A673 (cell line): ENCODE data around the gene NDUFA1. TPM values are rescaled to one million over a fixed set of nuclear protein-coding genes. Genes with fewer than 3 reads are reported as not detected.
A peak's percentile ranks its signal among the peaks of the same experiment; 100 is the strongest.
"Not testable (repeated sequence)": the region's sequence is repeated elsewhere in the genome, so short reads cannot be mapped to it uniquely, and the experiment has no call there.

ENCODE experiments used
- BruUV-seq: library from RNA; stranded (reverse); fragments of 400-500 nt; replicated peaks from 2 replicates; lab custom pipeline; 2021; lab: Mats Ljungman, UMichigan
- CTCF ChIA-PET: fragments of 300-600 bp; sonication (Branson Sonifier 250); formaldehyde crosslinking; loops from one replicate; lab custom pipeline; 2022; ENCODE audit warnings: antibody characterized with exemption; lab: Charles Lee
- POLR2A ChIA-PET: fragments of 300-600 bp; sonication (Branson Sonifier 250); formaldehyde crosslinking; loops from one replicate; lab custom pipeline; 2022; ENCODE audit warnings: antibody characterized with exemption; ENCODE audit not compliant: low non-redundant PET; lab: Charles Lee
- DNase-seq: peaks from one replicate; pipeline ENCODE4 v3.0.0-alpha.2; 2015; ENCODE audit warnings: low spot score
- H3K27ac ChIP-seq: fragments of 200-600 bp; sonication (generic); 2 replicates; pipeline ENCODE4 v1.5.1; 2016; ENCODE audit warnings: mixed run types, low read depth, mild to moderate bottlenecking, mixed read lengths, antibody characterized with exemption, low read length; ENCODE audit not compliant: poor library complexity, severe bottlenecking
- H3K27me3 ChIP-seq: fragments of 200-600 bp; sonication (generic); replicated peaks from 2 replicates; pipeline ENCODE4 v1.6.1; 2017; ENCODE audit warnings: mixed run types, low read depth, mild to moderate bottlenecking, mixed read lengths, antibody characterized with exemption, low read length; ENCODE audit not compliant: insufficient read depth, poor library complexity
- H3K36me3 ChIP-seq: fragments of 200-600 bp; sonication (generic); 2 replicates; pipeline ENCODE4 v1.6.1; 2016; ENCODE audit warnings: mixed run types, mild to moderate bottlenecking, mixed read lengths, antibody characterized with exemption, low read length; ENCODE audit not compliant: insufficient read depth, poor library complexity, severe bottlenecking
- H3K4me1 ChIP-seq: fragments of 200-600 bp; sonication (generic); 2 replicates; pipeline ENCODE4 v1.6.1; 2017; ENCODE audit warnings: mixed run types, mild to moderate bottlenecking, mixed read lengths, antibody characterized with exemption, low read length; ENCODE audit not compliant: insufficient read depth, poor library complexity, severe bottlenecking
- H3K4me3 ChIP-seq: fragments of 200-600 bp; sonication (generic); 2 replicates; pipeline ENCODE4 v1.5.1; 2016; ENCODE audit warnings: low read depth, mixed run types, mild to moderate bottlenecking, mixed read lengths, low read length; ENCODE audit not compliant: poor library complexity, severe bottlenecking
- H3K9me3 ChIP-seq: fragments of 200-600 bp; sonication (generic); 2 replicates; pipeline ENCODE4 v1.6.1; 2016; ENCODE audit warnings: mixed run types, low read depth, mild to moderate bottlenecking, mixed read lengths, antibody characterized with exemption, low read length; ENCODE audit not compliant: poor library complexity, severe bottlenecking
- EZH2 ChIP-seq: fragments of 200-600 bp; sonication (generic); IDR thresholded peaks from 2 replicates; pipeline ENCODE4 v1.6.1; 2017; ENCODE audit warnings: borderline replicate concordance, low read depth, mild to moderate bottlenecking, mixed read lengths, antibody characterized with exemption, low read length; ENCODE audit not compliant: poor library complexity, severe bottlenecking
- intact Hi-C: fragments of 100-400 bp; cut with micrococcal nuclease; formaldehyde crosslinking; loops from one replicate; pipeline ENCODE4 v1.10.0; 2022; ENCODE audit not compliant: unreplicated experiment
- total RNA-seq: library from RNA; stranded (reverse); gene quantifications from 2 replicates; pipeline ENCODE4 v1.2.3, GENCODE V29; 2021
- TF ChIP-seq, protein P1 (sequence below): fragments of 300-800, 200-600 bp; sonication (generic); conservative IDR thresholded peaks from 2 replicates; pipeline ENCODE4 v1.5.1; 2017; ENCODE audit warnings: low read depth, mild to moderate bottlenecking, antibody characterized with exemption, low read length, moderate library complexity, mixed read lengths

NDUFA1 gene
- total RNA-seq, 1 experiment from 2014 or later, result 123 TPM

DNA sequence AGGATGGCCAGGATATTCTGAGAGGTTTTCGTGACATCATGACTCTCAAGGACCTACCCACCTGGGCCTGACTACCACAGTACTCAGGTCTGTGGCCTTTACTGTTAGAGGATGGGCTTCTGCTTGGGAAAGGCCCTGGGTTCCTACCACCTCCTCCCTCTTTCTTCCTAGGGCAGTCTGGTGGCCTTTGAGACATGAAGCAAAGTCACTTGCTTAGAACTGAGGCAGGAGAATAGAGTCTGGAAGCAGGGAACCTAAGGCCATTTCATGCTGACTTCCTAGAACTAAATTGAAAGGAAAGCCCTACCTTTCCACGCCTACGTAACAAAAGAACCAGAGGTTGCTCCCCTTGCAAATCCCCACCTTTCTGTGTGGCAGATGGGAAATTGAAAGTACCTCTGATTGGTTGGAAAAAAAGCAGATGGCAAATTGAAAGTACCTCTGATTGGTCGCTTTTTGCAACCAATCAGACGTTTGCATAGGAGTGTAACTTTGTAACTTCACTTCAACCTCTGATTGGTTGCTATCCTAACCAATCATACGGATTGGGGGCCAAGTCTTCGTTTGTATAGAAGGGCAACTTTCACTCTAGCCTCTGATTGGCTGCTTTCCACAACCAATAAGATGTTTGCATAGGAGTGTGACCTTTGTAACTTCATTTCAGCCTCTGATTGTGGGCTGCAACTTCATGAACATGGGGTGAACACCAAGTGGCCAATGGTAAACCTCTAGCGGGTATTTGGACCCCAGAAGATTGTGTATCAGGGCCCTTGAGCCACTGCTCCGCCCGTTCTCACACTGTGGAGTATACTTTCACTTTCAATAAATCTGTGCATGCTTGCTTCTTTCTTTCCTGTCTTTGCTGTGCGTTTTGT is 14.2 kb downstream of the NDUFA1 start:
- peak; percentile 47 for DNase-seq
- H3K36me3 ChIP-seq, result no peaks in the 10 kb centered on the region
- H3K27ac ChIP-seq, result no peak overlapping the region
- no peak overlapping the region for H3K4me3 ChIP-seq
- no peaks in the 10 kb centered on the region for H3K27me3 ChIP-seq
- no TSS peak for BruUV-seq
- intact Hi-C loops, result no loop called here
- ChIA-PET CTCF (no interaction called here), POLR2A (no interaction called here)
- TF ChIP-seq, protein P1, sequence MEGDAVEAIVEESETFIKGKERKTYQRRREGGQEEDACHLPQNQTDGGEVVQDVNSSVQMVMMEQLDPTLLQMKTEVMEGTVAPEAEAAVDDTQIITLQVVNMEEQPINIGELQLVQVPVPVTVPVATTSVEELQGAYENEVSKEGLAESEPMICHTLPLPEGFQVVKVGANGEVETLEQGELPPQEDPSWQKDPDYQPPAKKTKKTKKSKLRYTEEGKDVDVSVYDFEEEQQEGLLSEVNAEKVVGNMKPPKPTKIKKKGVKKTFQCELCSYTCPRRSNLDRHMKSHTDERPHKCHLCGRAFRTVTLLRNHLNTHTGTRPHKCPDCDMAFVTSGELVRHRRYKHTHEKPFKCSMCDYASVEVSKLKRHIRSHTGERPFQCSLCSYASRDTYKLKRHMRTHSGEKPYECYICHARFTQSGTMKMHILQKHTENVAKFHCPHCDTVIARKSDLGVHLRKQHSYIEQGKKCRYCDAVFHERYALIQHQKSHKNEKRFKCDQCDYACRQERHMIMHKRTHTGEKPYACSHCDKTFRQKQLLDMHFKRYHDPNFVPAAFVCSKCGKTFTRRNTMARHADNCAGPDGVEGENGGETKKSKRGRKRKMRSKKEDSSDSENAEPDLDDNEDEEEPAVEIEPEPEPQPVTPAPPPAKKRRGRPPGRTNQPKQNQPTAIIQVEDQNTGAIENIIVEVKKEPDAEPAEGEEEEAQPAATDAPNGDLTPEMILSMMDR, result no peak
- no peak for TF ChIP-seq EZH2
- no peaks in the 10 kb centered on the region for H3K9me3 ChIP-seq
- no peaks in the 10 kb centered on the region for H3K4me1 ChIP-seq

DNA sequence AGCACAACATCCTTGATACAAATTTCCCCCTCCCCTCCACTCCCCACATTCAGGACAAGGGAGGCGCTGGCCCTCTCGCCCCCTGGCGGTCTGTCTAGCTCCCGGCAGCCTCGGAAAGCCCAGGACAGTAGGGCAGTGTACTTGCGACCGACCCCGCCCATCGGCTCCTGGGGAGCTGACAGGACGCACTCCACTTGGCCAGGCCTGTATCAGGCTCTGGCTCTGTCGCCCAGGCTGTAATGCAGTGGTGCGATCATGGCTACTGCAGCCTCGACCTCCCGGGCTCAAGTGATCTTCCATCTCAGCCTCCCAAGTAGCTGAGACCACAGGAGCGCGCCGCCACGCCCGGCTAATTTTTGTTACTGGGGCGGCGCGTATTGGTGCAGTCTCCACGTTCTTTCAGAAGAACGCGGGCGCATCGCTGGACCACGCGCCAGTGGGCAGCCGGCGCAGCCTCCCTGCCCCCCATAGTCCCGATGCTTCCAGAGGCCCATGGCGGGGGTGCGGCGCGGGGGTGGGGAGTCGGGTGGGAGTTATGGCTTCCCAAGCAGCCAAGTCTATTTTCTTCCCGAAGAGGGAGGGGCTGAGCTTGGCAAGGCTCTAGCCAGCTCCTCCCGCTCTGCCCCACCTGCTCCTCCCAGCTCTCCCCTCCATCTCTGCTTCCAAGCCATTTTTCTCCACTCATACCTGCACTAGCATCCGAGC is 16.2 kb downstream of the NDUFA1 start:
- peak overlapping the region; percentile 45 for H3K4me3 ChIP-seq
- POLR2A ChIA-PET, result no interaction called here
- TF ChIP-seq, protein P1, result peak; percentile 64
- TF ChIP-seq EZH2, result no peak

GRCh38 chrX:119890626-119891025 is 19.0 kb downstream of the NDUFA1 start:
- H3K27ac ChIP-seq, DNase-seq, H3K9me3 ChIP-seq, H3K36me3 ChIP-seq, CTCF ChIA-PET, H3K4me3 ChIP-seq, POLR2A ChIA-PET, intact Hi-C loops, H3K4me1 ChIP-seq, H3K27me3 ChIP-seq, BruUV-seq: not testable (repeated sequence)

More for the DNA sequence above, 16.2 kb downstream of the NDUFA1 start:
- no peak overlapping the region for H3K27ac ChIP-seq
- DNase-seq, result peak; percentile 79
- BruUV-seq, result no TSS peak
- no peaks in the 10 kb centered on the region for H3K9me3 ChIP-seq
- intact Hi-C loops, result no loop called here
- no peaks in the 10 kb centered on the region for H3K27me3 ChIP-seq
- no peaks in the 10 kb centered on the region for H3K4me1 ChIP-seq
- H3K36me3 ChIP-seq, result no peaks in the 10 kb centered on the region
- CTCF ChIA-PET, result interaction anchor here (0.5 to 1.0 kb wide), 5 partner anchors 9 to 530 kb away, joined by 3 to 8 read pairs (median 4); no protein-coding TSS in a partner anchor

DNA sequence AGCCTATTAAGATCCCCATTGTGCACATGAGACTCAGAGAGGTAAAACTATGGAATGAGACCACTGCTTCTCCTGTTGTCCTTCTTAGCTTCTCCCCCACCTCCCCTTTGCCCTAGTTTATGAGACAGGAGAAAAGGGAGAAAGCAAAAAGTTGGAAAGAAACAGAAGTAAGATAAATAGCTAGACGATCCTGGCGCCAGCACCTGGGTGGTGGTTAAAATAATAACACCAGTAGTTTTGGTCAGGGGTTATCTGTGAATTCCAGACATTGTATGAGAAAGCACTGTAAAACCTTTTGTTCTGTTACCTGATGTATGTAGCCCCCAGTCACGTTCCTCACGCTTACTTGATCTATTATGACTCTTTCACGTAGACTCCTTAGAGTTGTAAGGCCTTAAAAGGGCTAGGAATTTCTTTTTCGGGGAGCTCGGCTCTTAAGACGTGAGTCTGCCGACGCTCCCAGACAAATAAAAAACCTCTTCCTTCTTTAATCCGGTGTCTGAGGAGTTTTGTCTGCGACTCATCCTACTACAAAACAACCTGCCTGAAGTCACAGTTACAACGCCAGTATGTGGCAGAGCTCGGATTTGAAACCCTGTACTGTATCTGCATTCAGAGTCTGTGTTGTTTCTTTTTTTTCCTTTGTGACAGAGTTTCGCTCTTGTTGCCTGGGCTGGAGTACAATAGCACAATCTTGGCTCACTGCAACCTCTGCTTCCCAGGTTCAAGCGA is 20.5 kb downstream of the NDUFA1 start:
- POLR2A ChIA-PET, H3K4me1 ChIP-seq, DNase-seq, BruUV-seq, intact Hi-C loops, CTCF ChIA-PET, H3K4me3 ChIP-seq, H3K9me3 ChIP-seq, H3K27me3 ChIP-seq, H3K27ac ChIP-seq, H3K36me3 ChIP-seq: not testable (repeated sequence)
